Activated B cell treated with CpG ODN at 0.5 μM for 24 hours (primary cell): ENCODE measurements around the gene SLC44A2. TPM values are rescaled to one million over a fixed set of nuclear protein-coding genes. Genes with fewer than 3 reads are reported as not detected.
"Not testable (repeated sequence)": the region's sequence is repeated elsewhere in the genome, so short reads cannot be mapped to it uniquely, and the experiment has no call there.

Experiments
- ATAC-seq: fragments of 200-7000 bp; cut with Tn5 transposase; one replicate; pipeline ENCODE4 v1.10.0; 2021; ENCODE audit warnings: low read depth, mild to moderate bottlenecking, moderate library complexity
- CTCF ChIA-PET: fragments of 350-600 bp; sonication (Branson Sonifier 250); formaldehyde crosslinking; loops from one replicate; lab custom pipeline; 2021; ENCODE audit warnings: antibody characterized with exemption; lab: Charles Lee
- POLR2A ChIA-PET: fragments of 350-600 bp; sonication (Branson Sonifier 250); formaldehyde crosslinking; loops from one replicate; lab custom pipeline; 2021; ENCODE audit warnings: antibody characterized with exemption; lab: Charles Lee
- DNase-seq: peaks from one replicate; pipeline ENCODE4 v3.0.0; 2022
- H3K27ac Mint-ChIP-seq: one replicate; pipeline ENCODE4 v1.8.0; 2020; ENCODE audit warnings: mixed read lengths
- H3K27me3 Mint-ChIP-seq: one replicate; pipeline ENCODE4 v1.8.0; 2021; ENCODE audit warnings: mixed read lengths
- H3K36me3 Mint-ChIP-seq: one replicate; pipeline ENCODE4 v1.8.0; 2021; ENCODE audit warnings: low read depth, mixed read lengths
- H3K4me1 Mint-ChIP-seq: one replicate; pipeline ENCODE4 v1.8.0; 2021; ENCODE audit warnings: mixed read lengths
- H3K4me3 Mint-ChIP-seq: one replicate; pipeline ENCODE4 v1.8.0; 2020; ENCODE audit warnings: mild to moderate bottlenecking, mixed read lengths
- H3K9me3 Mint-ChIP-seq: one replicate; pipeline ENCODE4 v1.8.0; 2020; ENCODE audit warnings: mixed read lengths
- intact Hi-C: fragments of 100-400 bp; cut with micrococcal nuclease; formaldehyde crosslinking; loops from one replicate; pipeline ENCODE4 v1.15.1; 2024
- total RNA-seq: library from RNA; stranded (reverse); gene quantifications from 2 replicates; pipeline ENCODE4 v1.2.3, GENCODE V29; 2022
- TF ChIP-seq, protein P1 (sequence below): fragments of 200-600 bp; IDR thresholded peaks from one replicate; pipeline ENCODE4 v1.8.0; 2022; ENCODE audit warnings: antibody characterized with exemption, mild to moderate bottlenecking

Gene SLC44A2
- total RNA-seq, 1 donor from 2014 or later: 213 TPM

- Mint-ChIP-seq H3K36me3 (peaks cover 70% of the 10 kb centered on the region), H3K4me3 (no peak overlapping the region), H3K4me1 (peaks cover 41% of the 10 kb centered on the region), H3K27me3 (no peaks in the 10 kb centered on the region), H3K27ac (no peak overlapping the region), H3K9me3 (no peaks in the 10 kb centered on the region)
- TF ChIP-seq, protein P1, sequence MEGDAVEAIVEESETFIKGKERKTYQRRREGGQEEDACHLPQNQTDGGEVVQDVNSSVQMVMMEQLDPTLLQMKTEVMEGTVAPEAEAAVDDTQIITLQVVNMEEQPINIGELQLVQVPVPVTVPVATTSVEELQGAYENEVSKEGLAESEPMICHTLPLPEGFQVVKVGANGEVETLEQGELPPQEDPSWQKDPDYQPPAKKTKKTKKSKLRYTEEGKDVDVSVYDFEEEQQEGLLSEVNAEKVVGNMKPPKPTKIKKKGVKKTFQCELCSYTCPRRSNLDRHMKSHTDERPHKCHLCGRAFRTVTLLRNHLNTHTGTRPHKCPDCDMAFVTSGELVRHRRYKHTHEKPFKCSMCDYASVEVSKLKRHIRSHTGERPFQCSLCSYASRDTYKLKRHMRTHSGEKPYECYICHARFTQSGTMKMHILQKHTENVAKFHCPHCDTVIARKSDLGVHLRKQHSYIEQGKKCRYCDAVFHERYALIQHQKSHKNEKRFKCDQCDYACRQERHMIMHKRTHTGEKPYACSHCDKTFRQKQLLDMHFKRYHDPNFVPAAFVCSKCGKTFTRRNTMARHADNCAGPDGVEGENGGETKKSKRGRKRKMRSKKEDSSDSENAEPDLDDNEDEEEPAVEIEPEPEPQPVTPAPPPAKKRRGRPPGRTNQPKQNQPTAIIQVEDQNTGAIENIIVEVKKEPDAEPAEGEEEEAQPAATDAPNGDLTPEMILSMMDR: no peak
- ChIA-PET POLR2A (interaction anchor here (0.6 kb wide), 1 partner anchor 189 kb away, joined by 3 read pairs; no protein-coding TSS in a partner anchor), CTCF (no interaction called here)
- ATAC-seq (no peak), DNase-seq (no peak)
- intact Hi-C loops: no loop called here
These were observed 45.8 kb downstream of the SLC44A2 start for GRCh38 chr19:10670876-10671804.

DNA sequence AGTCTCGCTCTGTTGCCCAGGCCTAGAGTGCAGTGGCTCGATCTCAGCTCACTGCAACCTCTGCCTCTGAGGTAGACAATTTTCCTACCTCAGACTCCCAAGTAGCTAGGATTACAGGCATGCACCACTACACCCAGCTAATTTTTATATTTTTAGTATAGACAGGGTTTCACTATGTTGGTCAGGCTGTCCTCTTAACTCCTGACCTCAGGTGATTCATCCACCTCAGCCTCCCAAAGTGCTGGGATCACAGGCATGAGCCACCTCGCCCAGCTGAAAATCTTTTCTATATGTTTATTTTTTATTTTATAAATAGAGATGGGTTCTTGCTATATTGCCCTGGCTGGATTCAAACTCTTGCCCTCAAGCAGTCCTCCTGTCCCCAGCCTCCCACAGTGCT lies 46.6 kb downstream of the SLC44A2 start:
- DNase-seq, H3K27me3 Mint-ChIP-seq, H3K9me3 Mint-ChIP-seq, ATAC-seq, H3K4me3 Mint-ChIP-seq, intact Hi-C loops, H3K27ac Mint-ChIP-seq, CTCF ChIA-PET: not testable (repeated sequence)
- POLR2A ChIA-PET: interaction anchor here (0.6 kb wide), 1 partner anchor 197 kb away, joined by 3 read pairs; no protein-coding TSS in a partner anchor
- H3K4me1 Mint-ChIP-seq: peaks cover 34% of the 10 kb centered on the region
- peaks cover 68% of the 10 kb centered on the region for H3K36me3 Mint-ChIP-seq

GRCh38 chr19:10675214-10675613 lies 49.9 kb downstream of the SLC44A2 start:
- H3K4me3 Mint-ChIP-seq, ATAC-seq, intact Hi-C loops, H3K27ac Mint-ChIP-seq, H3K9me3 Mint-ChIP-seq, DNase-seq, H3K27me3 Mint-ChIP-seq, CTCF ChIA-PET, H3K4me1 Mint-ChIP-seq: not testable (repeated sequence)
- POLR2A ChIA-PET: interaction anchor here (0.6 kb wide), 1 partner anchor 77 kb away, joined by 3 read pairs; no protein-coding TSS in a partner anchor
- H3K36me3 Mint-ChIP-seq: peaks cover 81% of the 10 kb centered on the region

- no peak overlapping the region for H3K27ac Mint-ChIP-seq
- TF ChIP-seq, protein P1: no peak
- peaks cover 3% of the 10 kb centered on the region for H3K4me1 Mint-ChIP-seq
- H3K27me3 Mint-ChIP-seq: no peaks in the 10 kb centered on the region
- ATAC-seq (no peak), DNase-seq (no peak)
- peaks cover 86% of the 10 kb centered on the region for H3K36me3 Mint-ChIP-seq
- no peaks in the 10 kb centered on the region for H3K9me3 Mint-ChIP-seq
- intact Hi-C loops: no loop called here
- no peak overlapping the region for H3K4me3 Mint-ChIP-seq
- ChIA-PET CTCF (no interaction called here), POLR2A (no interaction called here)
These were observed 52.4 kb downstream of the SLC44A2 start for GRCh38 chr19:10677751-10678150.

- Mint-ChIP-seq H3K4me3 (no peak overlapping the region), H3K27me3 (no peaks in the 10 kb centered on the region), H3K4me1 (no peaks in the 10 kb centered on the region), H3K36me3 (peaks cover 87% of the 10 kb centered on the region), H3K9me3 (no peaks in the 10 kb centered on the region), H3K27ac (no peak overlapping the region)
- TF ChIP-seq, protein P1: no peak
- ChIA-PET CTCF (interaction anchor here (1.1 kb wide), 1 partner anchor 23 kb away, joined by 3 read pairs; the partner anchor contains the start of gene QTRT1), POLR2A (no interaction called here)
- DNase-seq (no peak), ATAC-seq (no peak)
- intact Hi-C loops: no loop called here
These were observed 53.5 kb downstream of the SLC44A2 start for GRCh38 chr19:10678813-10679212.

DNA sequence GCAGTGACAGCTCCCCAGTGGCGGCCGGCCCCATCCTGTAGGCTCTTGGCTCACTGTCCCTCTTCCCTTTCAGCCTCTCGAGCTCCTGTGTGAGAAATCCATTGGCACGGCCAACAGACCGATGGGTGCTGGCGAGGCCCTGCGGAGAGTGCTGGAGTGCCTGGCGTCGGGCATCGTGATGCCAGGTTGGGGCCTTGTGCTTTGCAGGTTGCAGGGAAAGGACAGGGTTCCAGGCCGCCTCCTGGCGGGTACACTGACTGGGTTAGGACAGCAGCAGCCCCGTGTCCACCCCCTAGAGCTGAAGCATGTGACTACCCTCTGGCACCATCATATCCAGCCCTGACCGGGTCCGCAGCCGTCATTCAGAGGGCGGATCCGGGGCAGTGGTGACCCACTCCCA lies 54.4 kb downstream of the SLC44A2 start:
- Mint-ChIP-seq H3K36me3 (peaks cover 92% of the 10 kb centered on the region), H3K27ac (no peak overlapping the region), H3K4me1 (no peaks in the 10 kb centered on the region), H3K4me3 (no peak overlapping the region), H3K9me3 (no peaks in the 10 kb centered on the region), H3K27me3 (no peaks in the 10 kb centered on the region)
- intact Hi-C loops: no loop called here
- CTCF ChIA-PET: interaction anchor here (1.1 kb wide), 1 partner anchor 22 kb away, joined by 3 read pairs; the partner anchor contains the start of gene QTRT1
- TF ChIP-seq, protein P1: no peak
- POLR2A ChIA-PET: no interaction called here
- DNase-seq (no peak), ATAC-seq (no peak)
